MG63 (cell line): ENCODE data around the gene SATB2. TPM values are rescaled to one million over a fixed set of nuclear protein-coding genes. Genes with fewer than 3 reads are reported as not detected.

Experiments used
- DNase-seq: peaks from one replicate; pipeline ENCODE4 v3.0.0-alpha.2; 2020
- H3K27me3 ChIP-seq: fragments of 250-450 bp; sonication (Bioruptor Pico); 2 replicates; pipeline ENCODE4 v1.5.1; 2020; ENCODE audit warnings: mild to moderate bottlenecking, moderate library complexity
- H3K36me3 ChIP-seq: fragments of 250-450 bp; sonication (Bioruptor Pico); 2 replicates; pipeline ENCODE4 v1.5.1; 2020; ENCODE audit warnings: mild to moderate bottlenecking, moderate library complexity
- H3K4me3 ChIP-seq: fragments of 250-450 bp; sonication (Bioruptor Pico); 2 replicates; pipeline ENCODE4 v1.5.1; 2020; ENCODE audit warnings: mild to moderate bottlenecking, moderate library complexity
- H3K9me3 ChIP-seq: fragments of 250-450 bp; sonication (Bioruptor Pico); 2 replicates; pipeline ENCODE4 v1.5.1; 2020; ENCODE audit warnings: mild to moderate bottlenecking, moderate library complexity
- total RNA-seq: library from RNA; depleted of rRNA; stranded (reverse); fragments of >200 nt; shearing (Covaris generic); gene quantifications from 2 replicates; pipeline ENCODE4 v1.2.3, GENCODE V29; 2014; ENCODE audit warnings: low replicate concordance; rRNA removed

SATB2 gene
- 3.4 and 5.1 TPM in 2 replicates for total RNA-seq

GRCh38 chr2:199457147-199458008 lies at the start of gene SATB2:
Gene SATB2, minus strand, starts transcription at chr2:199457939. Its CDS starts 1,902 bp downstream, at chr2:199456037.
- peak within 1 kb of the TSS; percentile 90 for H3K4me3 ChIP-seq
- H3K9me3 ChIP-seq, result no peaks in the 10 kb centered on the region
- H3K27me3 ChIP-seq, result no peaks in the 10 kb centered on the region
- peaks cover 4% of the 10 kb centered on the region; the same call in 1 of the 2 replicates for H3K36me3 ChIP-seq
- DNase-seq, result peak; percentile 80

- Histone ChIP-seq H3K4me3 (no peak overlapping the region), H3K36me3 (no peaks in the 10 kb centered on the region), H3K27me3 (no peaks in the 10 kb centered on the region), H3K9me3 (no peaks in the 10 kb centered on the region)
- no peak for DNase-seq
These were observed 48.1 kb upstream of the SATB2 start for GRCh38 chr2:199505755-199506403.

- H3K27me3 ChIP-seq, result no peaks in the 10 kb centered on the region
- DNase-seq, result no peak
- no peaks in the 10 kb centered on the region for H3K9me3 ChIP-seq
- no peaks in the 10 kb centered on the region for H3K36me3 ChIP-seq
- no peak overlapping the region for H3K4me3 ChIP-seq
These were observed 45.4 kb upstream of the SATB2 start for GRCh38 chr2:199503148-199503547.

- DNase-seq, result no peak
- H3K4me3 ChIP-seq, result no peak overlapping the region
- H3K27me3 ChIP-seq, result no peaks in the 10 kb centered on the region
- no peaks in the 10 kb centered on the region for H3K9me3 ChIP-seq
- no peaks in the 10 kb centered on the region for H3K36me3 ChIP-seq
These were observed 41.3 kb upstream of the SATB2 start for GRCh38 chr2:199499005-199499404.

- Histone ChIP-seq H3K9me3 (no peaks in the 10 kb centered on the region), H3K36me3 (no peaks in the 10 kb centered on the region), H3K4me3 (no peak overlapping the region), H3K27me3 (no peaks in the 10 kb centered on the region)
- DNase-seq, result peak; percentile 73
These were observed 37.4 kb upstream of the SATB2 start for GRCh38 chr2:199495147-199495546.

GRCh38 chr2:199490049-199490448 lies 32.3 kb upstream of the SATB2 start:
- no peak overlapping the region for H3K4me3 ChIP-seq
- DNase-seq, result no peak
- no peaks in the 10 kb centered on the region for H3K36me3 ChIP-seq
- H3K9me3 ChIP-seq, result no peaks in the 10 kb centered on the region
- H3K27me3 ChIP-seq, result no peaks in the 10 kb centered on the region

- Histone ChIP-seq H3K36me3 (no peaks in the 10 kb centered on the region), H3K27me3 (no peaks in the 10 kb centered on the region), H3K4me3 (no peak overlapping the region), H3K9me3 (no peaks in the 10 kb centered on the region)
- peak; percentile 20 for DNase-seq
These were observed 31.1 kb upstream of the SATB2 start for GRCh38 chr2:199488772-199489400.

- Histone ChIP-seq H3K36me3 (no peaks in the 10 kb centered on the region), H3K4me3 (no peak overlapping the region)
- DNase-seq, result peak; percentile 56
These were observed 28.1 kb upstream of the SATB2 start for GRCh38 chr2:199485732-199486335.

GRCh38 chr2:199484927-199485326 lies 27.2 kb upstream of the SATB2 start:
- DNase-seq, result no peak
- no peaks in the 10 kb centered on the region for H3K9me3 ChIP-seq
- no peak overlapping the region for H3K4me3 ChIP-seq
- H3K27me3 ChIP-seq, result no peaks in the 10 kb centered on the region
- no peaks in the 10 kb centered on the region for H3K36me3 ChIP-seq

More at GRCh38 chr2:199485732-199486335, 28.1 kb upstream of the SATB2 start:
- no peaks in the 10 kb centered on the region for H3K9me3 ChIP-seq
- no peaks in the 10 kb centered on the region for H3K27me3 ChIP-seq

GRCh38 chr2:199480966-199481365 lies 23.2 kb upstream of the SATB2 start:
- DNase-seq, result no peak
- no peak overlapping the region for H3K4me3 ChIP-seq

GRCh38 chr2:199477277-199477834 lies 19.6 kb upstream of the SATB2 start:
- no peaks in the 10 kb centered on the region for H3K36me3 ChIP-seq
- H3K9me3 ChIP-seq, result no peaks in the 10 kb centered on the region
- no peak overlapping the region for H3K4me3 ChIP-seq
- no peaks in the 10 kb centered on the region for H3K27me3 ChIP-seq
- no peak for DNase-seq

More at GRCh38 chr2:199480966-199481365, 23.2 kb upstream of the SATB2 start:
- no peaks in the 10 kb centered on the region for H3K9me3 ChIP-seq
- no peaks in the 10 kb centered on the region for H3K27me3 ChIP-seq
- no peaks in the 10 kb centered on the region for H3K36me3 ChIP-seq

- H3K9me3 ChIP-seq, result no peaks in the 10 kb centered on the region
- peak overlapping the region; percentile 19; the same call in 1 of the 2 replicates for H3K4me3 ChIP-seq
- no peaks in the 10 kb centered on the region for H3K27me3 ChIP-seq
- H3K36me3 ChIP-seq, result no peaks in the 10 kb centered on the region
- peak; percentile 82 for DNase-seq
These were observed 13.8 kb upstream of the SATB2 start for GRCh38 chr2:199471443-199472057.

- DNase-seq, result no peak
- peak overlapping the region; percentile 19; the same call in 1 of the 2 replicates for H3K4me3 ChIP-seq
- H3K9me3 ChIP-seq, result no peaks in the 10 kb centered on the region
- no peaks in the 10 kb centered on the region for H3K36me3 ChIP-seq
- no peaks in the 10 kb centered on the region for H3K27me3 ChIP-seq
These were observed 13.1 kb upstream of the SATB2 start for GRCh38 chr2:199470672-199471442.

GRCh38 chr2:199470361-199470671 lies 12.6 kb upstream of the SATB2 start:
- Histone ChIP-seq H3K4me3 (no peak overlapping the region), H3K36me3 (no peaks in the 10 kb centered on the region), H3K27me3 (no peaks in the 10 kb centered on the region), H3K9me3 (no peaks in the 10 kb centered on the region)
- no peak for DNase-seq

- no peaks in the 10 kb centered on the region for H3K36me3 ChIP-seq
- H3K9me3 ChIP-seq, result no peaks in the 10 kb centered on the region
- no peak overlapping the region for H3K4me3 ChIP-seq
- no peaks in the 10 kb centered on the region for H3K27me3 ChIP-seq
- no peak for DNase-seq
These were observed 12.0 kb upstream of the SATB2 start for GRCh38 chr2:199469514-199470360.
